ENCODE results near the gene IRS2. TPM values are rescaled to one million over a fixed set of nuclear protein-coding genes. Genes with fewer than 3 reads are reported as not detected.
"Not testable (repeated sequence)": the region's sequence is repeated elsewhere in the genome, so short reads cannot be mapped to it uniquely, and the experiment has no call there.

Gene IRS2
- total RNA-seq (5.5 and 12.6 TPM in 2 replicates), polyA plus RNA-seq (3.0 and 5.1 TPM in 2 replicates)

DNA sequence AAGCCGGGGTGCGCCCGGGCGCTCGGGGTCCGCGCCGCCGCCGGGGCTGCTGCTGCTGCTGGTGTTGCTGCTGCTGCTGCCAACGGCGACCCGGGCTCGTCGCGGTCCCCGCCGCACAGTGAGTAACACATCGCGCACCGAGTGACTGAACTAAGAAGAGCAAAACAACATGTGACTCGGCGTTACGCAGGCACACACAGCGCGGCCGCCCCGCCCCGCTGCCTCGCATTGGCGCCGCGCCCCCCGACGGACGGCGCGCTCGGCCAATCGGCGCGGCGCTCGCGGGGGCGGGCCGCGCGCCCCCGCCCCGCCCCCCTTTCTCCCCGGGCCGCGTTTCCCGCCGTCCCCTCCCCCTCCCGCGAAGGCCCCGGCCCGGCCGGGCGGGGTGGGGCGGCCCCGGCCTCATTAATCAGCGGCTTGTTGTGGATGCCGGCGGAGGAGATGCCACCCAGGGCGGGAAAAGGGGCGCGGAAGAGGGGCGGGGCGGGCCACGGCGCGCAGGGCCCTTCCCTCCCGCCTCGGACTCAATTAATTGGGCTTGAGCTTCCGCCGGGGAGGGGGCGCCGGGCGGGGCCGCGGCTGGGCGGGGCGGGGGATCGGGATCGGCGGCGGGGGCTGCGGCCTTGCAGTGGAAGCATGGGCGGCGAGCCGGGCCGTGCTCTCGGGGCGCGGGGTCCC, at the start of gene IRS2:
IRS2 (minus strand) TSS at position 127 of the 678 bp plus-strand sequence. CDS start 530 bp downstream, outside the sequence.
- H3K9me3 ChIP-seq (ENCODE audit: low read depth) = no peaks in the 10 kb centered on the region
- DNase-seq (ENCODE audit: low read depth in 1 of 2, low spot score in 1 of 2) = peak; percentile 94 to 97
- no peaks in the 10 kb centered on the region for H3K36me3 ChIP-seq
- H3K27ac ChIP-seq = peak within 1 kb of the TSS; percentile 89
- H3K4me1 ChIP-seq (ENCODE audit: low read depth) = no peaks in the 10 kb centered on the region
- H3K27me3 ChIP-seq = peaks cover 4% of the 10 kb centered on the region
- H3K4me3 ChIP-seq = peak within 1 kb of the TSS; percentile 91
- TF ChIP-seq, protein P1, sequence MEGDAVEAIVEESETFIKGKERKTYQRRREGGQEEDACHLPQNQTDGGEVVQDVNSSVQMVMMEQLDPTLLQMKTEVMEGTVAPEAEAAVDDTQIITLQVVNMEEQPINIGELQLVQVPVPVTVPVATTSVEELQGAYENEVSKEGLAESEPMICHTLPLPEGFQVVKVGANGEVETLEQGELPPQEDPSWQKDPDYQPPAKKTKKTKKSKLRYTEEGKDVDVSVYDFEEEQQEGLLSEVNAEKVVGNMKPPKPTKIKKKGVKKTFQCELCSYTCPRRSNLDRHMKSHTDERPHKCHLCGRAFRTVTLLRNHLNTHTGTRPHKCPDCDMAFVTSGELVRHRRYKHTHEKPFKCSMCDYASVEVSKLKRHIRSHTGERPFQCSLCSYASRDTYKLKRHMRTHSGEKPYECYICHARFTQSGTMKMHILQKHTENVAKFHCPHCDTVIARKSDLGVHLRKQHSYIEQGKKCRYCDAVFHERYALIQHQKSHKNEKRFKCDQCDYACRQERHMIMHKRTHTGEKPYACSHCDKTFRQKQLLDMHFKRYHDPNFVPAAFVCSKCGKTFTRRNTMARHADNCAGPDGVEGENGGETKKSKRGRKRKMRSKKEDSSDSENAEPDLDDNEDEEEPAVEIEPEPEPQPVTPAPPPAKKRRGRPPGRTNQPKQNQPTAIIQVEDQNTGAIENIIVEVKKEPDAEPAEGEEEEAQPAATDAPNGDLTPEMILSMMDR (IDR thresholded peaks at IDR 0.05; ENCODE audit: low read depth, low read length) = no peak

GRCh38 chr13:109834973-109835720, 48.8 kb upstream of the IRS2 start:
- H3K4me1 ChIP-seq (ENCODE audit: low read depth) = no peaks in the 10 kb centered on the region
- TF ChIP-seq, protein P1 (IDR thresholded peaks at IDR 0.05; ENCODE audit: low read depth, low read length) = no peak
- peak in 1 of 2 donors; percentile 13 for DNase-seq (ENCODE audit: low read depth in 1 of 2, low spot score in 1 of 2)

DNA sequence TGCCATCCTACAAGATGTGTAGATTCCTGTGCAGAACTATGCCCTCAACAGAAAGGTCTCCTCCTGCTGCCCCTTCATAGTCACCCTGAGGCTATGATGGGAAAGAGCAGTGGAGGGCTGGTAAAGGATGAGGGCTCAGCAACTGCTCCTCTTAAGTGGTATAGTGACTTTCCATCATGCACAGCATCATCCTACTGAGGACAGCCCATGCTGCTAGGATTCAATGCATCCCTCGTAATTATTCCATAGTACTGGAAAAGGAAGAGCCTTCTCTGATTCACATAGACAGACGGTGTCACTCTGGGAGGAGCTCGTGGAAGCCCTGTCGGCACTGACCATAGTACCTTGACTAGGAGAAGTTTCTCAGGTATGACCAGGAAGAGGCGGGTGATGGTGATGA, 47.6 kb upstream of the IRS2 start:
- no peaks in the 10 kb centered on the region for H3K36me3 ChIP-seq
- no peak overlapping the region for H3K27ac ChIP-seq
- no peaks in the 10 kb centered on the region for H3K27me3 ChIP-seq
- H3K4me1 ChIP-seq (ENCODE audit: low read depth) = no peaks in the 10 kb centered on the region
- H3K4me3 ChIP-seq = no peak overlapping the region
- no peaks in the 10 kb centered on the region for H3K9me3 ChIP-seq (ENCODE audit: low read depth)
- TF ChIP-seq, protein P1 (IDR thresholded peaks at IDR 0.05; ENCODE audit: low read depth, low read length) = no peak
- DNase-seq (ENCODE audit: low read depth in 1 of 2, low spot score in 1 of 2) = no peak

More at GRCh38 chr13:109834973-109835720, 48.8 kb upstream of the IRS2 start:
- Histone ChIP-seq H3K27ac (no peak overlapping the region), H3K36me3 (no peaks in the 10 kb centered on the region), H3K9me3 (ENCODE audit: low read depth) (no peaks in the 10 kb centered on the region), H3K27me3 (no peaks in the 10 kb centered on the region), H3K4me3 (no peak overlapping the region)

DNA sequence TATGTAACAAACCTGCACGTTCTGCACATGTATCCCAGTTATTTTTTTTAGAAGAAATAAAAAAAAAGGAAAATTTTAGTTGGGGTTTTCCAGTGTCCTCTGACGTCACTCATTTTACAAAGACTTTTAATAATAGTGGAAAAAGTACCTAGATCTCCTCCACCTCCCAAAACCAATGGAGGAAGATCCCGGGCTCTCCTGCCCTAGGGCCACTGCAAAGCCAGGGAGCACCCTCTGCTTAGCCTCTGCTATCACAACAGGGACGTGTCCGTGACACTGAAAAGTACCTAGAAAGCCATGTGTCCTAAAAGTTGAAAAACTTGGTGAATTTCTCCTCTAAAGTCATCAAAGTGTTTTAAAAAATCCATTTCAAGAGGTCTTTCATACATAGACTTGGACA, 46.7 kb upstream of the IRS2 start:
- Histone ChIP-seq H3K9me3 (ENCODE audit: low read depth) (no peaks in the 10 kb centered on the region), H3K27ac (no peak overlapping the region), H3K4me3 (no peak overlapping the region), H3K36me3 (no peaks in the 10 kb centered on the region), H3K4me1 (ENCODE audit: low read depth) (no peaks in the 10 kb centered on the region), H3K27me3 (no peaks in the 10 kb centered on the region)
- TF ChIP-seq, protein P1 (IDR thresholded peaks at IDR 0.05; ENCODE audit: low read depth, low read length) = no peak
- no peak for DNase-seq (ENCODE audit: low read depth in 1 of 2, low spot score in 1 of 2)

GRCh38 chr13:109828591-109829316, 42.4 kb upstream of the IRS2 start:
- not testable (repeated sequence) for H3K27me3 ChIP-seq; H3K4me1 ChIP-seq (ENCODE audit: low read depth); H3K36me3 ChIP-seq; DNase-seq (ENCODE audit: low read depth in 1 of 2, low spot score in 1 of 2); H3K9me3 ChIP-seq (ENCODE audit: low read depth); H3K27ac ChIP-seq; H3K4me3 ChIP-seq

- H3K9me3 ChIP-seq (ENCODE audit: low read depth); H3K36me3 ChIP-seq; DNase-seq (ENCODE audit: low read depth in 1 of 2, low spot score in 1 of 2); H3K27ac ChIP-seq; H3K4me3 ChIP-seq; H3K27me3 ChIP-seq; H3K4me1 ChIP-seq (ENCODE audit: low read depth): not testable (repeated sequence)
Observed at GRCh38 chr13:109823201-109823600, 36.8 kb upstream of the IRS2 start.

All from cardiac muscle cell (in vitro differentiated cells and primary cell).